Measurements from ENCODE around the gene GYPE.
"Not testable (repeated sequence)": the region's sequence is repeated elsewhere in the genome, so short reads cannot be mapped to it uniquely, and the experiment has no call there.

The GYPE gene

DNA sequence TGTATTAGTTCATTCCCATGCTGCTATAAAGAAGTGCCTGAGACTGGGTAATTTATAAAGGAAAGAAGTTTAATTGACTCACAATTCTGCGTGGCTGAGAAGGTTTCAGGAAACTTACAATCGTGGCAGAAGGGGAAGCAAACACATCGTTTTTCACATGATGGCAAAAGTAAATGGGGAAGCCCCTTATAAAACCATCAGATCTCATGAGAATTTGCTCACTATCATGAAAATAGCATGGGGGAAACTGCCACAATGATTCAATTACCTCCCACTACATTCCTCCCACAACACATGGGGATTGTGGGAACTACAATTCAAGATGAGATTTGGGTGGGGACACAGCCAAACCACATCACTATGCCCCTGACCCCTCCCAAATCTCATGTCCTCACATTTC lies 35.4 kb downstream of the GYPE start:
- DNase-seq (ENCODE audit: low spot score): not testable (repeated sequence)

DNA sequence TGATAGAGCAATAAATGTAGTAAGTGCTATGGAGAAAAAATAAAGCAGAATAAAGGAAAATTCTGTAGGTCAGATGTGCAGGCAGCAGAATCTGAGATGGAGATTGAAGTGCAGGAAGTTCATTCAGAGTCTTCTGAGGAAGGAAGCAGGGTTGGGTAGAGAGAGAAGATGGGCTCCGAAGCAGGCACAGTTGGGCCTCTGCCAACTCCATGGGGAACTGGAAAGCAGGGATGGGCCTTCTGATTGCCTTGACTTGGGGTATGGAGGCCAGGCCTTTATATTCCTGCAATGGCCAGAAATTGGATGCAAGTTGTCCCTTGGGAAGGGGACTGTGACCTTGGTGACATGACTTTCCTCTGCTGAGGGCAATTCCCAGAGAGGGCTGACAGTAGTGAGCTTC lies 42.6 kb downstream of the GYPE start:
- not testable (repeated sequence) for DNase-seq (ENCODE audit: low spot score)

DNA sequence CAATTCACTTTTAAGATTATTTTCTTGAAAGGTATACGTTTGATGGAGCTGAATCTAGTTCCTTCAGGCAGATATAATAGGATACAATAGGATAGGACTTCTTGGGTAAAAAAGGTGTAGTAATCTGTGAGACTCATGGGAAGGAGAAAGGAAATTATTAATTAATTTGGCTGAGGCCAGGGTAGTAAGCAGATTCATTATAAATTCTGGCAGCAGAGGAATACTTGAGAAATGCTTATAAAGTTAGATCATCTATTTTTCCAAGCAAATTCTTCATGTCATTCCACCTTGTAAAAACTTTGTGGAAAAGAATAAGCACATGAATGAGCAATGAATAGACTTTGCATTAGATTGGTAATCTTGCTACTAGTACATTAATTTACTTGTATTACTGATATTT lies 46.9 kb downstream of the GYPE start:
- no peak for DNase-seq (ENCODE audit: low spot score)

DNA sequence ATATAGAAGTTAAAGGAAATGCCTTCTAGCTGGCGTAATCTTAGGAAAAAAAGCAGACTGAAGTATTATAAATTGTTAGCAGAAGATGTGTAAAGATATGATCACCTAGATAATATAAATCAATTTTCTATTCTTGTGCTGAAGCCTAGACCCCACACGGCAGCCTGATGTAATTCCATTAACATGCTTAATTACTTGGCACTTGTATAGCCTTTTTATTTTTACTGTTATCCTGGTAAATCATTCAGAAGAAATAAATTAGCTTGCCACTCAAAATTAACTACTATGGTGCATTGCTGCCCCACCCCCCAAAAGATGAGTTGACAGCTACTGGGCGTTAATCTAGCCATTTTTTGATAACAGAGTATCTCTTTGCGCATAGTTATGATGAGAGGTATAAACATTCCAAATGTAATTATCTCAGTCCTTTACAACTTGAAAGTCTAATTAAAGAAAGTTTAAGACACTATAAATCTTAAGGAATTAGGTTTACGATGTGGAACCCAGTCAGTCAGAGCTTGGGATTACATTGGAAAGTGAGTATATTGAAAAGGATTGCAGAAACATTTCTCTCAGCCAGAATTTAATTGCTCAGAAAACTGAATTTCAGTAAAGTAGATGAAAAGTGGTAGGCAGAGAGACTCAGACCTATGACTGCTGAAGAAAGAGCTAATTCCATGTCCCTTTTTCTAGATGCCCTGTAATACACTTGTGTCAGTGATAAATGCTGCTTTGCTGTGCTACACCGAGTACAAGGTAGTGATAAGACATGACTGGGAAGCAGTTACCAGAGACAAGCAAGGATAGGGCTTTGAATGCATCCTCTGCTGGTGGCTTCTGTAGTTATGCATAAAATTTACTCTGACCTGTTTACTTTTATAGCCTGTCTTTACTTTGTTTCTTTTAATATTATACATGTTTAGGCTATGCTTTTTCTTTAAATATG lies 47.7 kb downstream of the GYPE start:
- DNase-seq (ENCODE audit: low spot score): not testable (repeated sequence)

DNA sequence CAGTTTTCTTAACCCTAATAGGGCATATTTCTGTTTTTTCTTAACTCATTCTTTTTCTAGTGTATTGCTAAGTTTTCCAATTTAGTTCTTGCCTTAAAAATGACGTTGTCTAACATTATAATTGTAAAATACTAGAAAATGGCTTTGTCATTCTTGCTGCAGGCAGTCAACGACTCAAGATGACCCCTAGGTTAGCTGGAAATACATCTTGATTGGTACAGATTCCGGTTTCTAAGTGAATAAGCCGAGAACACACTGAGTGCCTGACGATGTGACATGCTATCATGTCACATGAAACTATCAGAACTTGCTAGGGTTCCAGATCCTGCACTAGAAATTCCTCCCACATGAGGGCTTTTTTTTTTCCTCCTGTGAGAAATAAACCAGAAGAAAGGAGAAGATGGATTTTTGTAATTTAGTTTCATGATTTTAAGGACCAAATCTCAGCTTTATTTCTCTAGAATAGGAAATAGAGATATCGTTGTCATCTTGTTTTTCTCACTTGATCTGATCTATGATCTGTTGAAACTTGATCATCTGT lies 49.3 kb downstream of the GYPE start:
- DNase-seq (ENCODE audit: low spot score): not testable (repeated sequence)

DNA sequence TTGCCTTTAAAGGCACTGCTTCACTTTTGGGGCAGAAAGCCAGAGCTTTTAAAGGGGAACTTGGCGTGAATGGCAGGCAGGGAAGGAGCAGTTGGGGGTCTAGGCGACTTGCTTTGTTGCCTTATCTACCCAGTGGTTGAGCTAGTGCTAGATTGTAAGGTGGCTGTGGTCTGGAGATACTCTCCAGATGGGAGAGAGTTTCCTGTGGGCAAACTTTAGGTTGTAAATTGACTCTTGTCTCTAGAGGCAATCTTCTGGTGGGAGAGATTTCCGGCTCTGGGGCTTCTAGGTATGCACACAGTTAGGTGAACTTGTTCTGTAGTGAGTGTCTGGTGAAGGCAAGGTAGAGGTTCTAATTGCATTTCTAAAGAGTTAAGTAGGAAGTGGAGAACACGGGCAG lies 50.7 kb downstream of the GYPE start:
- not testable (repeated sequence) for DNase-seq (ENCODE audit: low spot score)

DNA sequence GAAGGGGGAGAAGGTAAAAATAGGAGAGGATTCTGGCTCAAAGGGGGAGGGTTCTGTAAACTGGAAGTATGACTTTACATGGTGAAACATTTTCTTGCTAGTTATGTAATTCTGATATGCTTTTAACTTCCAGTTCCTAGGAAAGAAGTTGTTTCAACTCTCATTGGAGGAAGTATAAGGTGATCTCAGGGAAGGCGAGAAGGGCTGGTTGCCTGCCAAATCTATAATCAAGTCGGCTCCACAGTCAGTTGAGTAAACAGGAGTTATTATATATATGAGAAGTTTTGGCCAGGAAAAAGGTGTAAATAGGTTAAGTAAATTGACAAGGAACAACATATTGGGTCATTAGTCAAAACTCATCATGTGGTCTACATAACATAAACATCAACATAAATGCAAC lies 56.1 kb downstream of the GYPE start:
- DNase-seq (ENCODE audit: low spot score): not testable (repeated sequence)

DNA sequence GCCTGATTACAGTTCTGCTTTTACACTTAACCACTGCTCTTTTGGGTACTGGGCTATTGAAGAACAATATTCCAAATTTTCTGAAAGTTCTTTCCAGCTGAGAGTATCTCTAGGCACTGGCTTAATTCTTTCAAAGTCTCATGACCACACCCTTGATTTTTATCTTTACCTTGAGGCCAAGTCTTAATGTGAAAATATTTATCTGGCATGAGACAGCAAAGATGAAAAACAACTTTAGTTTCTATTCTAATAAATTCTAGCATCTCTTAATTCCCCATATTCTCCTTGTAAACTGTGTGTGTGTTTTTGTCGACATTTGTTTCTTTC lies 61.9 kb downstream of the GYPE start:
- DNase-seq (ENCODE audit: low spot score): not testable (repeated sequence)

DNA sequence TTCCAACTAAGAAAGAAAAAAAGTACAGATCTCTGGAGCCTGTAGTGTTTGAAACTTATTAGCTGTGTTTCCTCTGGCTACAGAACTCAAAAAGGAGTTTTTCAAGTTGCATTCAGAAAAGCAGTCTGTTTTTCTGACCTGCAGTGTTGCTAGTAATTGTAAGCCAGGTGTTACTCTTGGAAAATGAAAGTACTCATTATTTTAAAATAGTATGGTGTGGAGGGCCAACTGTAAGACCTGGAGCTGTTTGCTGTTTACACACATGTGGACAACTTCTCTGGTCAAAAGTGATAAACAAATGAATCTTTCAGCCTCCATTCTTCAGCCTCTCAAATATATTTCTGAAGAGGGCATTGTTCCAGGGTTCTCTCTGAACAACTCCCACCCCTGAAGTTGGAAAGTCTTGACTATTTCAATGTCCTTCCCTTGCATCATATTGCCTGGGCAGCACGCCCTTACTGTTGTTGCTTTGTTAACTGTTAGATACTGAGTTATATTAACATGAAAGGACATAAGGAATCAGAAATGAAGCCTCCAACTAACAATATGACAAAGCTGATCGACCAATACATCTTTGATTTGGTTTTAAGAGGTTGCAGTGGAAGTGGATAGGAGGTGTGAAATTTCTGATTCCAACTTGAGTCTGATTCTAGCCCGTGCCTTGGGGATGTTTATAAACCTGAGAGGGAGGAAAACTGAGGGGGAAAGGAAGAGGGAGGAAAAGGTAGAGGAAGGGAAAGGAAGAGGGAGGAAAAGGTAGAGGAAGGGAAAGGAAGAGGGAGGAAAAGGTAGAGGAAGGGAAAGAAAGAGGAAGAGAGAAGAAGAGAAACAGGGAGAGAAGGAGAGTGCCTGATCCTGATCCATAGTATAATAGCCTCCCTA lies 62.5 kb downstream of the GYPE start:
- DNase-seq (ENCODE audit: low spot score): not testable (repeated sequence)

DNA sequence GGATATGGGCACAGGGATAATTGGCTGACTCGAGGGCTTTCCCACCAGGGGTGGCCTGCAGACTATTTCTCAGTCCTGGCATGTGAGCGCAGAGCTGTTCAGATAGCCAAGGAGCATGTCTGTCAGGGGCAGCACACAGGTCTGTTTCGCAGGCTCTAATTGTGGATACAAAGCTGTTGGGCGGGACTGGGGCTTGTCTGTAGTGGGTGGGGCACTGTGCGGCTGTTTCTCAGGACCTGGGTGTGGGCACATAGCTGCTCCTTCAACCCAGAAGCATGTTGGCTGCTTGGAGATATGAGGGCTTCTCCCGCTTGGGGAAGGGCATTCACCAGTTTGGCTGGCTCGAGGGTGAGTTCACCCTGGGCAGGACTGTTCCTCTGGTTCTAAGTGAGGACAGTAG lies 65.9 kb downstream of the GYPE start:
- not testable (repeated sequence) for DNase-seq (ENCODE audit: low spot score)

DNA sequence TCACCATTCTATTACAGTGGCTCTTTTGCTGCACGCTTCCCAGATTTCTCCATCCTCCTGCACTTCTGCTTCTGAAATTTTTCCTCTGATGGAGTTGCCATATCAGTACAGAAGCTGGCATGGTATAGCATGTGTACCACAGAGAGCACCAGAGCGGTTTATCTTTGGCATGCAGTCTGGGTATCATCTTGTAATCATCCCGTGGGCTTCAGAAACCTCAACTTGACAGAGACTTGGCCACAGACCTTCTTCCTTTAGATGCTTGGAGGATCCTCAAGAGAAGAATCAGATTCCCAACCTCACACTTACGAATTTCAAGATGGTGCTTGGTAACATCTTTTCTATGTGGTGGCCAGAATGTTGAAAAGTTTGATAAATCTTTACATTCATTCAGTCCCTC lies 71.2 kb downstream of the GYPE start:
- DNase-seq (ENCODE audit: low spot score): not testable (repeated sequence)

DNA sequence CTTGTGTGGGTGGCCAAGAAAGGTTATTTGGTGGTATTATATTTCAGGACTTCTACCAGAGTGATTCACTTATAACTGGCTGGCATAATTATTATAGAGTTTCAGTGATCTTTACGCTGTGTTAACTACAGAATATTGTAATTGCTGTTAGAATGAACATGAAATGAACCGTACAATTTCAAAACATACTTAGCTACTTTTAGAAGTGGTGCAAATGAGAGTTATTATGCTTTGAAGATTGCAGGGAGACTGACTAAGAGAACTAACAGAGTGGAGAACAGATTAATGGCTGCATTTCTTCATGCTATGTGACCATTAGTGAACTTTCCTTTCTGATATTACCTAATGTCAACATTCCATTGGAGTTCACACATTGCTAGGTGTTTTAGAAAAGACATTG lies 71.7 kb downstream of the GYPE start:
- not testable (repeated sequence) for DNase-seq (ENCODE audit: low spot score)

DNA sequence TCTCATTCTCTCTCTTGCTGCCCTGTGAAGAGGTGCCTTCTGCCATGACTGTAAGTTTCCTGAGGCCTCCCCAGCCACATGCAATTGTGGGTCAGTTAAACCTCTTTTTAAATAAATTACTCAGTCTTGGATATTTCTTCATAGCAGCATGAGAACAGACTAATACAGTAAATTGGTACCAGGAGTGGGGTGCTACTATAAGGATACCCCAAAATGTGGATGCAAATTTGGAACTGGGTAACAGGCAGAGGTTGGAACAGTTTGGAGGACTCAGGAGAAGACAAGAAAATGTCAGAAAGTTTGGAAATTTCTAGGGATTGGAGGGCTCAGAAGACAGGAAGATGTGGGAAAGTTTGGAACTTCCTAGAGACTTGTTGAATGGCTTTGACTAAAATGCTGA lies 74.8 kb downstream of the GYPE start:
- not testable (repeated sequence) for DNase-seq (ENCODE audit: low spot score)

DNA sequence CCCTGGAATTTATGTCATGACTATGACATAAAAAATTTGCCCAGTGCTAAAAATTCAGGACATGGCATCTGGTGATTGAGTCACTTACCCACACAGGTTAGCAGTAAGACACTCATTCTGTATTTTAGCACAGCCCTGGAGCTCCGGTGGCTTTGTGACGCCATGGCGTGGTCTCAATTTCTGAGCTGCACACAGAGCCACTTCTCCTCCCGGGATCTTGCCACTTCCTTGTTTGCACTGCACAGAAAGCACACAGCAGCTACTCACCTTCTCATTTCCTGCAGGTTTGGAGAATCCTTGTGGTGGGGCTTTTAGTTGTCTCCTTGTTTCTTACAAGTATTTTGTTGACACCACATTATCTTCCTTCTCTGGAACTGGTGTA lies 76.1 kb downstream of the GYPE start:
- DNase-seq (ENCODE audit: low spot score): not testable (repeated sequence)
